Measurements from ENCODE around the gene SEC22C. TPM values are rescaled to one million over a fixed set of nuclear protein-coding genes. Genes with fewer than 3 reads are reported as not detected.

The SEC22C gene
- polyA plus RNA-seq, 1 donor from 2014 or later: 93.6 TPM

- Histone ChIP-seq H2AFZ (ENCODE audit: low read depth, low read length) (no peak overlapping the region), H3K9me2 (ENCODE audit: insufficient read depth, low read length) (no peaks in the 10 kb centered on the region), H3K4me2 (ENCODE audit: low read length) (no peak overlapping the region), H3K27me3 (ENCODE audit: insufficient read depth, low read depth, low read length) (no peaks in the 10 kb centered on the region), H3F3A (ENCODE audit: insufficient read depth, low read length, poor library complexity, severe bottlenecking) (no peaks in the 10 kb centered on the region), H3K79me2 (replicated peaks; ENCODE audit: insufficient read depth, low read length) (no peaks in the 10 kb centered on the region), H3K36me3 (ENCODE audit: insufficient read depth, low read length) (no peaks in the 10 kb centered on the region), H3K27ac (ENCODE audit: low read length) (no peak overlapping the region), H3K9ac (ENCODE audit: low read length) (no peak overlapping the region), H3K4me3 (ENCODE audit: low read length) (no peak overlapping the region), H4K20me1 (ENCODE audit: insufficient read depth) (no peaks in the 10 kb centered on the region), H3K9me3 (ENCODE audit: low read length) (no peaks in the 10 kb centered on the region)
- no peak for TF ChIP-seq EZH2 (IDR thresholded peaks at IDR 0.05; ENCODE audit: borderline replicate concordance, insufficient read depth, low read length, poor library complexity, severe bottlenecking)
- TF ChIP-seq TAF1 (IDR thresholded peaks at IDR 0.05; ENCODE audit: low read depth): no peak
- no peak for TF ChIP-seq EP300 (conservative IDR thresholded peaks at IDR 0.05; ENCODE audit: poor library complexity, severe bottlenecking)
- no peak for TF ChIP-seq RAD21 (conservative IDR thresholded peaks at IDR 0.05)
Observed at GRCh38 chr3:42519568-42519962, 62.2 kb downstream of the SEC22C start.

DNA sequence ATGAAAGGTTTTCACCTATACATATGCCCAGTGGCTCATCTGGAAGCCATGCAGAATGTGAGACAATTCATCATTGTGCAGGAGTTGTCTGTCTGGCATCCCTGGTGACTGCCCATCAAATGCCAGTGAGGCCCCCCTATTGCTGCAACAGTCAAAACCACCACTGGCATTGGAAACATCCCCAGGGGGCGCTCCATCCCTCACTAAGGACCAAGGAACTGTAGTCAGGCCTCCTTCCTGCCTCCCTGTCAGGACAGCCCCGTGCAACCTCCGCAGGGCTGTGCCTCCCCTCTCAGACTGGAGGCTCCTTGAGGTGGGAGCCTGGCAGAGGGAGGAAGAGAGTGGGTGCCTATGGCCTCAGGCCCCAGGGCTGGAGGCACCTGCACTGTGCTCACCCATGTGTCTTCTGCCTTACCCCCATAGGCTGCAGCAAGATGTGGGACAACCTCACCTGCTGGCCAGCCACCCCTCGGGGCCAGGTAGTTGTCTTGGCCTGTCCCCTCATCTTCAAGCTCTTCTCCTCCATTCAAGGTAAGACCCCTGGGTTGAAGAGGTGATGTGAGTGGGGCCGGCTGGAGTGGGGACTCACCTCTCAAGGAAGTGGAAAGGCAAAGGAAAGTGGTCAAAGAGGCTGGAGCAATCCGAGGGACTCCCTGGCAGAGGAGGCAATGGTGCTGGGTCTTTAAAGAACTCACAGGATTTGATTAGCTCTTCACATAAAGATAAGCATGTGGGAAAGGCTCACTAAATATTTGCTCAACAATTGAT, 62.8 kb downstream of the SEC22C start:
- TF ChIP-seq EZH2 (IDR thresholded peaks at IDR 0.05; ENCODE audit: borderline replicate concordance, insufficient read depth, low read length, poor library complexity, severe bottlenecking) (no peak), CTCF (IDR thresholded peaks at IDR 0.05; ENCODE audit: poor library complexity, severe bottlenecking) (no peak), RAD21 (conservative IDR thresholded peaks at IDR 0.05) (no peak), SMC3 (conservative IDR thresholded peaks at IDR 0.05; ENCODE audit: poor library complexity) (no peak), TAF1 (IDR thresholded peaks at IDR 0.05; ENCODE audit: low read depth) (no peak), POLR2AphosphoS5 (IDR thresholded peaks at IDR 0.05) (no peak), MXI1 (conservative IDR thresholded peaks at IDR 0.05; ENCODE audit: poor library complexity, severe bottlenecking) (no peak), REST (IDR thresholded peaks at IDR 0.05; ENCODE audit: borderline replicate concordance) (no peak), EP300 (conservative IDR thresholded peaks at IDR 0.05; ENCODE audit: poor library complexity, severe bottlenecking) (no peak)
- Histone ChIP-seq H3F3A (ENCODE audit: insufficient read depth, low read length, poor library complexity, severe bottlenecking) (no peaks in the 10 kb centered on the region), H4K20me1 (ENCODE audit: insufficient read depth) (no peaks in the 10 kb centered on the region), H3K4me3 (ENCODE audit: low read length) (no peak overlapping the region), H3K27me3 (ENCODE audit: insufficient read depth, low read depth, low read length) (no peaks in the 10 kb centered on the region), H3K9ac (ENCODE audit: low read length) (no peak overlapping the region), H3K4me2 (ENCODE audit: low read length) (no peak overlapping the region), H3K9me2 (ENCODE audit: insufficient read depth, low read length) (no peaks in the 10 kb centered on the region), H2AFZ (ENCODE audit: low read depth, low read length) (no peak overlapping the region), H3K79me2 (replicated peaks; ENCODE audit: insufficient read depth, low read length) (no peaks in the 10 kb centered on the region), H3K36me3 (ENCODE audit: insufficient read depth, low read length) (no peaks in the 10 kb centered on the region), H3K9me3 (ENCODE audit: low read length) (no peaks in the 10 kb centered on the region), H3K27ac (ENCODE audit: low read length) (no peak overlapping the region)
